Heart left ventricle (tissue), 16 donors: ENCODE data around the gene GPR160. TPM values are rescaled to one million over a fixed set of nuclear protein-coding genes. Genes with fewer than 3 reads are reported as not detected.

Source experiments
- ATAC-seq, 4 donors: fragments of 200-7000 bp; cut with Tn5 transposase; one replicate each; pipeline ENCODE4 v1.9.1; 2020 to 2022; ENCODE audit warnings: moderate library complexity in 4 of 4, mild to moderate bottlenecking in 3 of 4, moderate number of reproducible peaks in 1 of 4
- DNase-seq, 5 donors: peaks; one replicate each; pipeline ENCODE4 v3.0.0-alpha.2; 2020
- H3K27ac ChIP-seq, 12 donors: fragments of 200-600 bp; sonication (generic) in 4 of 12; one replicate each; pipeline versions ENCODE4 v1.5.0 to v1.8.0; 2016 to 2022; ENCODE audit warnings: mild to moderate bottlenecking in 2 of 12
- H3K27me3 ChIP-seq, 9 donors: fragments of 200-600 bp; sonication (generic) in 2 of 9; one replicate each; pipeline versions ENCODE4 v1.5.1 to v1.8.0; 2016 to 2022; ENCODE audit warnings: mild to moderate bottlenecking in 3 of 9
- H3K36me3 ChIP-seq, 9 donors: fragments of 200-600 bp; sonication (generic) in 2 of 9; one replicate each; pipeline versions ENCODE4 v1.5.0 to v1.8.0; 2018 to 2022; ENCODE audit warnings: mild to moderate bottlenecking in 2 of 9
- H3K4me1 ChIP-seq, 12 donors: fragments of 200-600 bp; sonication (generic) in 4 of 12; one replicate each; pipeline versions ENCODE4 v1.5.0 to v1.8.0; 2016 to 2022; ENCODE audit warnings: mild to moderate bottlenecking in 3 of 12
- H3K4me3 ChIP-seq, 12 donors: fragments of 200-600 bp; sonication (generic) in 4 of 12; one replicate each; pipeline versions ENCODE4 v1.5.0 to v1.8.0; 2017 to 2022; ENCODE audit warnings: mild to moderate bottlenecking in 9 of 12, moderate library complexity in 4 of 12
- H3K9me3 ChIP-seq, 12 donors: fragments of 200-600 bp; sonication (generic) in 4 of 12; one replicate each; pipeline versions ENCODE4 v1.5.0 to v1.8.0; 2016 to 2022; ENCODE audit warnings: mild to moderate bottlenecking in 1 of 12
- POLR2A ChIP-seq, 2 donors: fragments of 450-650 bp; IDR thresholded peaks; one replicate each; pipeline ENCODE4 v1.6.1; 2017; ENCODE audit warnings: antibody characterized with exemption in 2 of 2, mild to moderate bottlenecking in 2 of 2, moderate library complexity in 2 of 2
- WGBS, 4 donors: extraction: QIAGEN DNeasy Blood & Tissue Kit in 2 of 4; methylation state at CpG; one replicate each; pipeline versions ENCODE4 v1.1.5 to v1.1.7; 2013 to 2018; 5-methylcytosine and 5-hydroxymethylcytosine counted together
- intact Hi-C, 10 donors: fragments of 100-400 bp; cut with DNase I; formaldehyde crosslinking; loops; one replicate each; pipeline versions ENCODE4 v1.11.1 to v1.14.2; 2022
- polyA plus RNA-seq, 2 donors: library from polyadenylated mRNA; stranded (reverse); fragments of 200-250 nt; gene quantifications; one replicate each; pipeline ENCODE4 v1.2.3, GENCODE V29; 2013
- total RNA-seq, 9 donors: library from RNA; depleted of rRNA in 2 of 9; stranded (reverse); fragments of >200 nt in 2 of 9; fragmentation: NEBNext Ultra II Directional in 3 of 9; extraction: Animal tissue kit (Norgen Biotek cat#: 25700) in 3 of 9; gene quantifications; one replicate each; pipeline versions ENCODE4 v1.1.0 to v1.2.4, GENCODE V29; 2016 to 2023
- TF ChIP-seq, protein P1 (sequence below), 12 donors: fragments of 200-600 bp; sonication (generic) in 4 of 12; IDR thresholded peaks; one replicate each; pipeline versions ENCODE4 v1.5.0 to v1.8.0; 2018 to 2022; ENCODE audit warnings: antibody characterized with exemption in 12 of 12, mild to moderate bottlenecking in 5 of 12
- donor health status: ischemic (EF 13 %, LVEDD 7.1; RV severe dilation, severe dysfunction).
- donor health status: healthy with polysubstance abuse.
- donor health status: DM: no; HTN: yes; CAD: no.
- donor health status: DM: no; HTN: no; CAD: no.
- donor health status: ischemic (EF 25% LVEDD 6.9; RV normal size, moderate dysfunction).
- donor health status: ischemic (EF 25% LVEDD 5.7; RV mildly dilated, moderate dysfunction).
- donor health status: healthy.
- donor health status: DM: yes; HTN: yes; CAD: no.
- donor health status: ischemic (EF 35%, LVEDD 5.7; RV mildly dilated, moderate dysfunction).
- donor health status: nonischemic (EF 11% LVEDD 7.7; RV severe dilation, severe dysfunction).
- donor health status: DM: yes; HTN: yes; CAD: no.
- donor health status: PGD.
- donor health status: ischemic (EF 29% LVEDD 5.4; RV normal size, mild dysfunction).
- donor health status: nonischemic (EF 23%, LVEDD 6.1; RV moderate dilation, normal function).

The GPR160 gene
- total and polyA plus RNA-seq, 11 donors: 0.28 to 2.6 (median 0.99) TPM

DNA sequence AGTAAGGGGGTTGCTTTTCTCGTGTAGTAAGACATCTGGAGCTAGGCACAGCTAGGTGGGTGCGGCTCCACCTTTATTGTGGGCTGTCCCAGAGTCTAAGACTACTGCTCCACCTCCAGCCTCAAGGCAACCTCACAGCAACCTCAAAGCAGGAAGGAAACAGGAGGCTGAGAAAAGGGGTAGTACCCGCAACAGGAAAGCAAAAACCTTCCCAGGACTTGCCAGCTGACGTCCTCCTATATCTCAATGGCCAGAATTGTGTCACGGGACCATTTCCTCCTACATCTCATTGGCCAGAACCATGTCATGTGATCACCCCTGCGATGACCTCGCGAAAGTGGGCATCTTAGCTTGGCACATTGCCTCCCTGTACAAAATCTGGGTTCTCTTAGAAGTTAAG lies 4.3 kb upstream of the GPR160 start:
- H3K27me3 ChIP-seq: peaks cover 0 to 27% (median 12%) of the 10 kb centered on the region in 9 donors
- intact Hi-C loops: no loop called here
- H3K9me3 ChIP-seq: no peaks in the 10 kb centered on the region
- TF ChIP-seq, protein P1, sequence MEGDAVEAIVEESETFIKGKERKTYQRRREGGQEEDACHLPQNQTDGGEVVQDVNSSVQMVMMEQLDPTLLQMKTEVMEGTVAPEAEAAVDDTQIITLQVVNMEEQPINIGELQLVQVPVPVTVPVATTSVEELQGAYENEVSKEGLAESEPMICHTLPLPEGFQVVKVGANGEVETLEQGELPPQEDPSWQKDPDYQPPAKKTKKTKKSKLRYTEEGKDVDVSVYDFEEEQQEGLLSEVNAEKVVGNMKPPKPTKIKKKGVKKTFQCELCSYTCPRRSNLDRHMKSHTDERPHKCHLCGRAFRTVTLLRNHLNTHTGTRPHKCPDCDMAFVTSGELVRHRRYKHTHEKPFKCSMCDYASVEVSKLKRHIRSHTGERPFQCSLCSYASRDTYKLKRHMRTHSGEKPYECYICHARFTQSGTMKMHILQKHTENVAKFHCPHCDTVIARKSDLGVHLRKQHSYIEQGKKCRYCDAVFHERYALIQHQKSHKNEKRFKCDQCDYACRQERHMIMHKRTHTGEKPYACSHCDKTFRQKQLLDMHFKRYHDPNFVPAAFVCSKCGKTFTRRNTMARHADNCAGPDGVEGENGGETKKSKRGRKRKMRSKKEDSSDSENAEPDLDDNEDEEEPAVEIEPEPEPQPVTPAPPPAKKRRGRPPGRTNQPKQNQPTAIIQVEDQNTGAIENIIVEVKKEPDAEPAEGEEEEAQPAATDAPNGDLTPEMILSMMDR (IDR thresholded peaks at IDR 0.05): no peak
- no peak for TF ChIP-seq POLR2A (IDR thresholded peaks at IDR 0.05)
- no peak overlapping the region for H3K27ac ChIP-seq
- ATAC-seq (peak in 1 of 4 donors; percentile 35), DNase-seq (peak in 1 of 5 donors; percentile 17)
- H3K4me3 ChIP-seq: no peak overlapping the region
- 77 to 81% (median 79%) methylated on average over 8 of the region's 8 CpGs for WGBS, 4 donors
- peaks cover 0 to 12% (median 8%) of the 10 kb centered on the region in 12 donors for H3K4me1 ChIP-seq
- no peaks in the 10 kb centered on the region for H3K36me3 ChIP-seq

DNA sequence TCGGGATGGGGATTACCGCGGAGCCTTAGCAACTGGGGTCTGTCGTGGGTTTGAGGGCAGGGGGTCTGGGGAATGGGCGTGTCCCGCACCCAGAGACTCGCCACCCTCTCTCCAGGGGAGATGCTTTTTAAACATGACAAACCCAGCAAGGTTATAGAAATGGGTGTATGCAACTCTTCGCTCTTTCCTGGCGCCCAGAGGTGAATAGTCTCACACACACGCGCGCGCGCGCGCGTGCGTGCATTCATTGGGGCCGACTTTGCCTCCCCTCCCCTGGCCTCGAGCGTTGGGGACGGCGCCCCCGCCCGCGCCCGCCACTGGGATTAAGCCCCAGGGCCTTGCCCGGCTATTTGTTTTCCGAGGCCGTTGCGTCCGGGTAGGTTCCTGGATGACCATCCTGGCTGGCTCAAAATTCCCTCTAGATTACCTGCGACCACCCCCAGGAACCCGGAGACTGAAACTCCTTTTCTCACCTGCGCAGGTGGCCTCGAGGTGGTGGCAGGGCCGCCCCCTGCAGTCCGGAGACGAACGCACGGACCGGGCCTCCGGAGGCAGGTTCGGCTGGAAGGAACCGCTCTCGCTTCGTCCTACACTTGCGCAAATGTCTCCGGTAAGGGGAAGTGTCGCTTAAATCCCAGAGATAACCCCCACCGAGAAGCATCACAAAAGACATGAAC lies 777 bp downstream of the GPR160 start:
- intact Hi-C loops: loop anchor here in 1 of 10 donors (5.0 kb wide), 1 partner anchor 176 kb away; no protein-coding TSS in a partner anchor
- peaks cover 0 to 18% (median 10%) of the 10 kb centered on the region in 12 donors for H3K4me1 ChIP-seq
- WGBS, 4 donors: 3 to 14% (median 9%) methylated on average over 37 to 51 of the region's 51 CpGs
- no peak for TF ChIP-seq POLR2A (IDR thresholded peaks at IDR 0.05)
- TF ChIP-seq, protein P1 (IDR thresholded peaks at IDR 0.05): no peak
- no peaks in the 10 kb centered on the region for H3K9me3 ChIP-seq
- ATAC-seq (peak in 1 of 4 donors; percentile 50), DNase-seq (no peak)
- no peaks in the 10 kb centered on the region for H3K36me3 ChIP-seq
- peaks cover 0 to 36% (median 14%) of the 10 kb centered on the region in 9 donors for H3K27me3 ChIP-seq
- H3K4me3 ChIP-seq: peak overlapping the region; percentile 42 to 85 (median 70)
- H3K27ac ChIP-seq: no peak overlapping the region

DNA sequence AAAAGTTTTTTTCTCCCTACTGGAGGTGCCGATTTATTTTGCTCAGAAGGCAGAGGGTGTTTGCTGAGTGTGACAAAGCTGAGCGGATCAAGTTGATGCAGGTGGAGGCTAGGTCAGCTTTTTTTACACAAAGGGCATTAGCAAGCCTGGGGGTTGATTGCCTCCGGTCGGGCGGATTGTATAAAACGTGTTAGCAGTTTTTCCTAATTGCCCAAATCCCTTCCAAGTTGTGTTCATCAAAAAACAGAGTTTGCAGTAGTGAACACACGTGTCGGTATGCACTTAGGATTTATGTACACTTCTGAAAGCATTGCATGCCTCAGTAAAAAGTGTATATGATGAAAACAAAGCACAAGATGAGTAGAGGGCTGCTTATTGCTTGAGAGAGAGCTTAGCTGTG lies 2.6 kb downstream of the GPR160 start:
- Histone ChIP-seq H3K4me3 (no peak overlapping the region), H3K27me3 (peaks cover 0 to 34% (median 14%) of the 10 kb centered on the region in 9 donors), H3K36me3 (no peaks in the 10 kb centered on the region), H3K9me3 (no peaks in the 10 kb centered on the region), H3K27ac (no peak overlapping the region), H3K4me1 (peaks cover 0 to 23% (median 10%) of the 10 kb centered on the region in 12 donors)
- intact Hi-C loops: loop anchor here in 1 of 10 donors (10.0 kb wide), 1 partner anchor 176 kb away; the partner anchor contains the start of gene LRRC31
- ATAC-seq (no peak), DNase-seq (no peak)
- 41 to 55% (median 44%) methylated on average over 8 of the region's 8 CpGs for WGBS, 4 donors
- no peak for TF ChIP-seq POLR2A (IDR thresholded peaks at IDR 0.05)
- TF ChIP-seq, protein P1 (IDR thresholded peaks at IDR 0.05): no peak

DNA sequence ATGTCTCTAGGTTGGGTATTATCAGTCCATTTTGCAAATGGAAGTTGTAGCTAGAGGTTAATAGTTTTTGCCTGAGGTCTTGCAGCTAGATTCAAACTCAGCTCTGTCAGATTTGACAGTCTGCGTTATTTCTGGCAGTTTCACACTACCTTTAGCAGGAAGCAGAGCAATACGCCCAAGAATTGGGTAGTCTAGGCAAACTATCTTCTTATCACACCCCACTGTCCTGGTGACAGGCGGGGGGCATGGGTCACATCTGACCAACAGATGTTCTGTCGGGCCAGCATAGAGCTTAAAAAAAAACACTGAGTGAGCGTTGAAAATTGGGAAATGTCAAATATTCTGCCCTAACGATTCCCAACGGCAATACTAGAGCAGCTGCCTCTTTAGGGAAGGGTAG lies 5.7 kb downstream of the GPR160 start:
- DNase-seq (no peak), ATAC-seq (no peak)
- TF ChIP-seq POLR2A (IDR thresholded peaks at IDR 0.05): no peak
- Histone ChIP-seq H3K9me3 (no peaks in the 10 kb centered on the region), H3K27me3 (peaks cover 0 to 12% (median 4%) of the 10 kb centered on the region in 9 donors), H3K4me3 (no peak overlapping the region), H3K27ac (no peak overlapping the region), H3K4me1 (peaks cover 0 to 15% (median 3%) of the 10 kb centered on the region in 12 donors), H3K36me3 (no peaks in the 10 kb centered on the region)
- 74 to 77% (median 75%) methylated on average over 7 of the region's 7 CpGs for WGBS, 4 donors
- intact Hi-C loops: loop anchor here in 1 of 10 donors (10.0 kb wide), 1 partner anchor 179 kb away; the partner anchor contains the start of gene LRRC31
